Right cardiac atrium (tissue), 5 donors: ENCODE measurements around the gene B4GALT6. TPM values are rescaled to one million over a fixed set of nuclear protein-coding genes. Genes with fewer than 3 reads are reported as not detected.

Experiments used
- ATAC-seq, 2 donors: fragments of 200-7000 bp; cut with Tn5 transposase; one replicate each; pipeline versions ENCODE4 v1.8.0 to v1.9.1; 2020; ENCODE audit warnings: moderate library complexity in 2 of 2, mild to moderate bottlenecking in 1 of 2
- DNase-seq, 3 donors: peaks; one replicate each; pipeline ENCODE4 v3.0.0-alpha.2; 2020
- H3K27ac ChIP-seq: one replicate; pipeline ENCODE4 v1.5.1; 2013; ENCODE audit warnings: mild to moderate bottlenecking, low read length, control low read depth, moderate library complexity
- H3K27me3 ChIP-seq: one replicate; pipeline ENCODE4 v1.6.1; 2013; ENCODE audit not compliant: control insufficient read depth, insufficient read depth
- H3K4me1 ChIP-seq: one replicate; pipeline ENCODE4 v1.6.1; 2013; ENCODE audit warnings: low read length; ENCODE audit not compliant: control insufficient read depth, insufficient read depth
- H3K4me3 ChIP-seq: one replicate; pipeline ENCODE4 v1.5.1; 2013; ENCODE audit warnings: low read length, control low read depth
- H3K9me3 ChIP-seq: one replicate; pipeline ENCODE4 v1.6.1; 2013; ENCODE audit warnings: low read length; ENCODE audit not compliant: control insufficient read depth
- WGBS: extraction: QIAGEN DNeasy Blood & Tissue Kit; methylation state at CpG from one replicate; pipeline ENCODE4 v1.1.7; 2013; 5-methylcytosine and 5-hydroxymethylcytosine counted together
- intact Hi-C, 4 donors: fragments of 100-400 bp; cut with DNase I; formaldehyde crosslinking; loops; one replicate each; pipeline versions ENCODE4 v1.11.0 to v1.14.0; 2022 to 2023
- polyA plus RNA-seq: library from polyadenylated mRNA; stranded (reverse); fragments of 200-250 nt; gene quantifications from one replicate; pipeline ENCODE4 v1.2.3, GENCODE V29; 2013
- total RNA-seq, 4 donors: library from RNA; stranded (reverse); fragmentation: NEBNext Ultra II Directional; extraction: Animal tissue kit (Norgen Biotek cat#: 25700); gene quantifications; one replicate each; pipeline ENCODE4 v1.2.1, GENCODE V29; 2021
- donor health status: healthy with polysubstance abuse.
- donor health status: DM: no; HTN: yes; CAD: no.
- donor health status: DM: no; HTN: no; CAD: no.
- donor health status: DM: no; HTN: yes; CAD: no; lungs with severe emphysema.
- donor health status: DM: yes; HTN: yes; CAD: no.

Gene B4GALT6
- total and polyA plus RNA-seq, 5 donors: 4.1 to 12.9 (median 10.2) TPM

GRCh38 chr18:31648458-31648857, 35.9 kb downstream of the B4GALT6 start:
- H3K27ac ChIP-seq: no peak overlapping the region
- H3K27me3 ChIP-seq: no peaks in the 10 kb centered on the region
- intact Hi-C loops: no loop called here
- no peak for DNase-seq
- H3K4me3 ChIP-seq: no peak overlapping the region
- 85% methylated on average over 2 of the region's 2 CpGs for WGBS
- ATAC-seq: no peak
- no peaks in the 10 kb centered on the region for H3K9me3 ChIP-seq
- H3K4me1 ChIP-seq: no peaks in the 10 kb centered on the region

GRCh38 chr18:31647127-31647753, 37.1 kb downstream of the B4GALT6 start:
- Histone ChIP-seq H3K27ac (no peak overlapping the region), H3K4me1 (no peaks in the 10 kb centered on the region), H3K27me3 (no peaks in the 10 kb centered on the region), H3K9me3 (no peaks in the 10 kb centered on the region), H3K4me3 (no peak overlapping the region)
- DNase-seq: no peak
- intact Hi-C loops: no loop called here
- 59% methylated on average over 4 of the region's 4 CpGs for WGBS
- ATAC-seq: no peak

GRCh38 chr18:31646332-31647126, 37.9 kb downstream of the B4GALT6 start:
- intact Hi-C loops: no loop called here
- ATAC-seq (no peak), DNase-seq (no peak)
- H3K27ac ChIP-seq: no peak overlapping the region
- no peaks in the 10 kb centered on the region for H3K4me1 ChIP-seq
- no peaks in the 10 kb centered on the region for H3K27me3 ChIP-seq
- 77% methylated on average over 7 of the region's 7 CpGs for WGBS
- H3K9me3 ChIP-seq: no peaks in the 10 kb centered on the region
- no peak overlapping the region for H3K4me3 ChIP-seq

GRCh38 chr18:31645411-31645810, 39.0 kb downstream of the B4GALT6 start:
- no peaks in the 10 kb centered on the region for H3K27me3 ChIP-seq
- WGBS: 96% methylated on average over 4 of the region's 4 CpGs
- no peaks in the 10 kb centered on the region for H3K9me3 ChIP-seq
- intact Hi-C loops: no loop called here
- H3K4me1 ChIP-seq: no peaks in the 10 kb centered on the region
- no peak overlapping the region for H3K4me3 ChIP-seq
- no peak overlapping the region for H3K27ac ChIP-seq
- DNase-seq: no peak
- ATAC-seq: no peak

GRCh38 chr18:31643003-31643402, 41.4 kb downstream of the B4GALT6 start:
- no peak overlapping the region for H3K27ac ChIP-seq
- no peaks in the 10 kb centered on the region for H3K27me3 ChIP-seq
- intact Hi-C loops: no loop called here
- 91% methylated on average over 4 of the region's 4 CpGs for WGBS
- no peak overlapping the region for H3K4me3 ChIP-seq
- DNase-seq (no peak), ATAC-seq (no peak)
- no peaks in the 10 kb centered on the region for H3K4me1 ChIP-seq
- H3K9me3 ChIP-seq: no peaks in the 10 kb centered on the region

- H3K27me3 ChIP-seq: no peaks in the 10 kb centered on the region
- no peaks in the 10 kb centered on the region for H3K9me3 ChIP-seq
- WGBS: 97% methylated on average over 3 of the region's 3 CpGs
- H3K27ac ChIP-seq: no peak overlapping the region
- H3K4me3 ChIP-seq: no peak overlapping the region
- DNase-seq (no peak), ATAC-seq (no peak)
- intact Hi-C loops: no loop called here
- no peaks in the 10 kb centered on the region for H3K4me1 ChIP-seq
Observed at GRCh38 chr18:31637445-31637844, 46.9 kb downstream of the B4GALT6 start.

GRCh38 chr18:31636387-31636786, 48.0 kb downstream of the B4GALT6 start:
- intact Hi-C loops: no loop called here
- Histone ChIP-seq H3K27me3 (no peaks in the 10 kb centered on the region), H3K27ac (no peak overlapping the region), H3K4me3 (no peak overlapping the region), H3K9me3 (no peaks in the 10 kb centered on the region), H3K4me1 (no peaks in the 10 kb centered on the region)
- ATAC-seq (no peak), DNase-seq (no peak)

GRCh38 chr18:31634331-31634713, 50.1 kb downstream of the B4GALT6 start:
- no peak overlapping the region for H3K4me3 ChIP-seq
- H3K27ac ChIP-seq: no peak overlapping the region
- no peaks in the 10 kb centered on the region for H3K27me3 ChIP-seq
- intact Hi-C loops: no loop called here
- H3K9me3 ChIP-seq: no peaks in the 10 kb centered on the region
- no peaks in the 10 kb centered on the region for H3K4me1 ChIP-seq
- WGBS: 73% methylated on average over 3 of the region's 3 CpGs
- ATAC-seq (no peak), DNase-seq (no peak)

GRCh38 chr18:31633392-31634330, 50.7 kb downstream of the B4GALT6 start:
- intact Hi-C loops: no loop called here
- WGBS: 79% methylated on average over 10 of the region's 10 CpGs

GRCh38 chr18:31632356-31632755, 52.0 kb downstream of the B4GALT6 start:
- WGBS: 90% methylated on average over 1 of the region's 1 CpG
- DNase-seq: no peak
- Histone ChIP-seq H3K27me3 (no peaks in the 10 kb centered on the region), H3K27ac (no peak overlapping the region), H3K9me3 (no peaks in the 10 kb centered on the region), H3K4me3 (no peak overlapping the region), H3K4me1 (no peaks in the 10 kb centered on the region)
- no peak for ATAC-seq
- intact Hi-C loops: no loop called here

More at GRCh38 chr18:31633392-31634330, 50.7 kb downstream of the B4GALT6 start:
- H3K27me3 ChIP-seq: no peaks in the 10 kb centered on the region
- ATAC-seq (no peak), DNase-seq (no peak)
- H3K4me1 ChIP-seq: no peaks in the 10 kb centered on the region
- no peak overlapping the region for H3K4me3 ChIP-seq
- H3K9me3 ChIP-seq: no peaks in the 10 kb centered on the region
- no peak overlapping the region for H3K27ac ChIP-seq

- no peaks in the 10 kb centered on the region for H3K27me3 ChIP-seq
- WGBS: 98% methylated on average over 1 of the region's 1 CpG
- H3K4me1 ChIP-seq: no peaks in the 10 kb centered on the region
- no peak for ATAC-seq
- H3K4me3 ChIP-seq: no peak overlapping the region
- intact Hi-C loops: no loop called here
- DNase-seq: no peak
- no peaks in the 10 kb centered on the region for H3K9me3 ChIP-seq
- no peak overlapping the region for H3K27ac ChIP-seq
Observed at GRCh38 chr18:31631526-31631925, 52.9 kb downstream of the B4GALT6 start.
